Neural progenitor cell (in vitro differentiated cells): ENCODE results near the gene KCNMA1.

Experiments used
- EZH2phosphoT487 ChIP-seq: fragments of 200-600 bp; sonication (generic); IDR thresholded peaks from 2 replicates; pipeline ENCODE4 v1.6.1; 2017; ENCODE audit warnings: antibody characterized with exemption
- TF ChIP-seq, protein P1 (sequence below): fragments of 200-600 bp; sonication (generic); IDR thresholded peaks from 2 replicates; pipeline ENCODE4 v1.5.1; 2017; ENCODE audit warnings: antibody characterized with exemption, mild to moderate bottlenecking

GRCh38 chr10:77348751-77349150 lies 288.9 kb downstream of the KCNMA1 start:
- TF ChIP-seq, protein P1, sequence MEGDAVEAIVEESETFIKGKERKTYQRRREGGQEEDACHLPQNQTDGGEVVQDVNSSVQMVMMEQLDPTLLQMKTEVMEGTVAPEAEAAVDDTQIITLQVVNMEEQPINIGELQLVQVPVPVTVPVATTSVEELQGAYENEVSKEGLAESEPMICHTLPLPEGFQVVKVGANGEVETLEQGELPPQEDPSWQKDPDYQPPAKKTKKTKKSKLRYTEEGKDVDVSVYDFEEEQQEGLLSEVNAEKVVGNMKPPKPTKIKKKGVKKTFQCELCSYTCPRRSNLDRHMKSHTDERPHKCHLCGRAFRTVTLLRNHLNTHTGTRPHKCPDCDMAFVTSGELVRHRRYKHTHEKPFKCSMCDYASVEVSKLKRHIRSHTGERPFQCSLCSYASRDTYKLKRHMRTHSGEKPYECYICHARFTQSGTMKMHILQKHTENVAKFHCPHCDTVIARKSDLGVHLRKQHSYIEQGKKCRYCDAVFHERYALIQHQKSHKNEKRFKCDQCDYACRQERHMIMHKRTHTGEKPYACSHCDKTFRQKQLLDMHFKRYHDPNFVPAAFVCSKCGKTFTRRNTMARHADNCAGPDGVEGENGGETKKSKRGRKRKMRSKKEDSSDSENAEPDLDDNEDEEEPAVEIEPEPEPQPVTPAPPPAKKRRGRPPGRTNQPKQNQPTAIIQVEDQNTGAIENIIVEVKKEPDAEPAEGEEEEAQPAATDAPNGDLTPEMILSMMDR: no peak
- TF ChIP-seq EZH2phosphoT487: no peak
